H1 (cell line): ENCODE results near the gene TBP. TPM values are rescaled to one million over a fixed set of nuclear protein-coding genes. Genes with fewer than 3 reads are reported as not detected.

Source experiments
- CTCF ChIA-PET: fragments of 300-600 bp; sonication (Branson Sonifier 250); formaldehyde crosslinking; loops from one replicate; lab custom pipeline; 2021; ENCODE audit not compliant: partially characterized antibody; lab: Charles Lee
- POLR2A ChIA-PET: fragments of 300-600 bp; sonication (Branson Sonifier 250); formaldehyde crosslinking; loops from one replicate; lab custom pipeline; 2021; ENCODE audit warnings: inconsistent platforms; ENCODE audit not compliant: partially characterized antibody; lab: Charles Lee
- DNase-seq, 2 experiments: peaks; one replicate each; pipeline versions ENCODE4 v3.0.0 to v3.0.0-alpha.2; 2010 to 2022; ENCODE audit warnings: low spot score in 2 of 2, low read depth in 1 of 2, mixed read lengths in 1 of 2
- FAIRE-seq: peaks from 2 replicates; lab custom pipeline; 2011; peaks lifted over from hg19 to GRCh38; lab: Jason Lieb, UNC
- H2AFZ ChIP-seq: 2 replicates; pipeline ENCODE4 v1.8.1; 2012; ENCODE audit warnings: low read length, inconsistent platforms
- H2AK5ac ChIP-seq: 2 replicates; pipeline ENCODE4 v1.6.1; 2013; ENCODE audit warnings: low read depth, low read length
- H2BK120ac ChIP-seq: replicated peaks from 2 replicates; pipeline ENCODE3; 2013; ENCODE audit warnings: low read depth, low read length, inconsistent platforms
- H2BK12ac ChIP-seq: 2 replicates; pipeline ENCODE4 v1.6.1; 2013; ENCODE audit warnings: low read depth, low read length
- H2BK15ac ChIP-seq: 2 replicates; pipeline ENCODE4 v1.6.1; 2013; ENCODE audit warnings: low read length
- H2BK20ac ChIP-seq: 2 replicates; pipeline ENCODE4 v1.6.1; 2013; ENCODE audit warnings: low read length
- H2BK5ac ChIP-seq: 2 replicates; pipeline ENCODE4 v1.6.1; 2013; ENCODE audit warnings: low read depth, low read length
- H3K14ac ChIP-seq: 2 replicates; pipeline ENCODE4 v1.6.1; 2013; ENCODE audit warnings: inconsistent platforms; ENCODE audit not compliant: insufficient read length
- H3K18ac ChIP-seq: 2 replicates; pipeline ENCODE4 v1.6.1; 2013; ENCODE audit warnings: low read length; ENCODE audit errors: extremely low read depth
- H3K23ac ChIP-seq: 2 replicates; pipeline ENCODE4 v1.6.1; 2013; ENCODE audit warnings: inconsistent platforms; ENCODE audit not compliant: insufficient read length
- H3K23me2 ChIP-seq: 2 replicates; pipeline ENCODE4 v1.6.1; 2013; ENCODE audit warnings: low read depth, low read length
- H3K27ac ChIP-seq: 2 replicates; pipeline ENCODE4 v1.6.1; 2011; ENCODE audit warnings: low read depth, low read length, inconsistent platforms
- H3K27me3 ChIP-seq, 4 experiments: replicated peaks in 1 of 4; 1 replicate in 1 of 4; 2 replicates in 3 of 4; pipeline versions ENCODE4 v1.6.1 to v1.8.1; 2011 to 2013; ENCODE audit warnings: low read length in 3 of 4, mild to moderate bottlenecking in 3 of 4, inconsistent platforms in 2 of 4, mixed read lengths in 2 of 4, moderate library complexity in 1 of 4; ENCODE audit not compliant: control insufficient read depth in 3 of 4, insufficient read depth in 3 of 4; ENCODE audit errors: extremely low read depth in 1 of 4
- H3K36me3 ChIP-seq, 4 experiments: 2 replicates each; pipeline versions ENCODE4 v1.6.1 to v1.8.1; 2011 to 2013; ENCODE audit warnings: mild to moderate bottlenecking in 4 of 4, low read length in 3 of 4, moderate library complexity in 2 of 4, control low read depth in 1 of 4, inconsistent platforms in 1 of 4; ENCODE audit not compliant: insufficient read depth in 4 of 4, control insufficient read depth in 2 of 4
- H3K4ac ChIP-seq: replicated peaks from 2 replicates; pipeline ENCODE3; 2013; ENCODE audit warnings: low read length, low read depth, mixed read lengths, inconsistent platforms; ENCODE audit not compliant: insufficient read length
- H3K4me1 ChIP-seq, 4 experiments: replicated peaks in 1 of 4; 1 replicate in 1 of 4; 2 replicates in 3 of 4; pipeline versions ENCODE4 v1.6.1 to v1.8.1; 2011 to 2013; ENCODE audit warnings: low read length in 3 of 4, inconsistent platforms in 2 of 4, mixed read lengths in 1 of 4; ENCODE audit not compliant: insufficient read depth in 4 of 4, control insufficient read depth in 3 of 4
- H3K4me2 ChIP-seq, 2 experiments: 2 replicates each; pipeline versions ENCODE4 v1.6.1 to v1.8.1; 2011 to 2013; ENCODE audit warnings: low read depth in 2 of 2, low read length in 2 of 2, control low read depth in 1 of 2, inconsistent platforms in 1 of 2, mild to moderate bottlenecking in 1 of 2; ENCODE audit not compliant: insufficient read depth in 1 of 2
- H3K4me3 ChIP-seq, 4 experiments: fragments of 200-600, 300-600 bp in 1 of 4; sonication (generic), shearing (Covaris generic), sonication (Bioruptor Twin) in 1 of 4; 2 replicates each; pipeline versions ENCODE4 v1.5.1 to v1.8.1; 2011 to 2016; ENCODE audit warnings: low read length in 4 of 4, low read depth in 3 of 4, control low read depth in 2 of 4, inconsistent platforms in 2 of 4, mild to moderate bottlenecking in 2 of 4, mixed read lengths in 1 of 4, moderate library complexity in 1 of 4; ENCODE audit not compliant: insufficient read depth in 2 of 4; ENCODE audit errors: extremely low read depth in 1 of 4
- H3K56ac ChIP-seq: replicated peaks from 2 replicates; pipeline ENCODE3; 2013; ENCODE audit warnings: low read depth, mild to moderate bottlenecking, mixed read lengths, low read length, inconsistent platforms; ENCODE audit not compliant: insufficient read length
- H3K79me1 ChIP-seq: 2 replicates; pipeline ENCODE4 v1.6.1; 2013; ENCODE audit warnings: low read depth, low read length, control low read depth
- H3K79me2 ChIP-seq, 2 experiments: 2 replicates each; pipeline versions ENCODE4 v1.6.1 to v1.8.1; 2012 to 2013; ENCODE audit warnings: low read length in 2 of 2, mild to moderate bottlenecking in 2 of 2, inconsistent platforms in 1 of 2; ENCODE audit not compliant: insufficient read depth in 2 of 2, control insufficient read depth in 1 of 2
- H3K9ac ChIP-seq, 4 experiments: replicated peaks in 1 of 4; 1 replicate in 1 of 4; 2 replicates in 3 of 4; pipeline versions ENCODE4 v1.6.1 to v1.8.1; 2011 to 2013; ENCODE audit warnings: low read depth in 3 of 4, low read length in 3 of 4, control low read depth in 2 of 4, mild to moderate bottlenecking in 2 of 4, moderate library complexity in 2 of 4, inconsistent platforms in 1 of 4; ENCODE audit errors: extremely low read depth in 1 of 4
- H3K9me3 ChIP-seq, 2 experiments: 2 replicates each; pipeline versions ENCODE4 v1.6.1 to v1.8.1; 2012 to 2013; ENCODE audit warnings: mild to moderate bottlenecking in 2 of 2, moderate library complexity in 2 of 2, control low read depth in 1 of 2, inconsistent platforms in 1 of 2, low read depth in 1 of 2, low read length in 1 of 2, mixed read lengths in 1 of 2; ENCODE audit not compliant: insufficient read depth in 2 of 2
- H4K20me1 ChIP-seq, 2 experiments: replicated peaks in 1 of 2; 2 replicates each; pipeline versions ENCODE3 to v1.8.1; 2011 to 2013; ENCODE audit warnings: inconsistent platforms in 2 of 2, low read length in 2 of 2, mild to moderate bottlenecking in 1 of 2; ENCODE audit not compliant: insufficient read depth in 2 of 2, control insufficient read depth in 1 of 2
- H4K5ac ChIP-seq: 2 replicates; pipeline ENCODE4 v1.6.1; 2013; ENCODE audit warnings: low read length, low read depth, mixed read lengths, inconsistent platforms; ENCODE audit not compliant: insufficient read length
- H4K8ac ChIP-seq: 2 replicates; pipeline ENCODE4 v1.8.0; 2013; ENCODE audit warnings: mild to moderate bottlenecking, moderate library complexity, low read length, inconsistent platforms; ENCODE audit not compliant: insufficient read depth; ENCODE audit errors: extremely low read depth
- H4K91ac ChIP-seq: replicated peaks from 2 replicates; pipeline ENCODE3; 2013; ENCODE audit warnings: low read length, mixed read lengths, inconsistent platforms; ENCODE audit not compliant: insufficient read length
- ATF2 ChIP-seq: IDR thresholded peaks from 2 replicates; pipeline ENCODE4 v1.6.1; 2012; ENCODE audit warnings: low read length, inconsistent platforms
- EGR1 ChIP-seq: IDR thresholded peaks from 2 replicates; pipeline ENCODE4 v1.6.1; 2011; ENCODE audit warnings: low read depth, low read length, borderline replicate concordance
- FOSL1 ChIP-seq: IDR thresholded peaks from 2 replicates; pipeline ENCODE4 v1.6.1; 2011; ENCODE audit warnings: mild to moderate bottlenecking, low read depth, low read length, moderate library complexity; ENCODE audit not compliant: insufficient read depth
- JUND ChIP-seq: IDR thresholded peaks from 2 replicates; pipeline ENCODE4 v1.6.1; 2011; ENCODE audit warnings: mild to moderate bottlenecking, improper control_type of control experiment, low read length
- RNF2 ChIP-seq: fragments of 200-900, 300-1000 bp; sonication (generic); IDR thresholded peaks from 2 replicates; pipeline ENCODE4 v1.7.1; 2016; ENCODE audit warnings: borderline replicate concordance, low read depth, mild to moderate bottlenecking, antibody characterized with exemption, low read length; ENCODE audit not compliant: poor library complexity, severe bottlenecking; ENCODE audit errors: missing control alignments
- SP2 ChIP-seq: IDR thresholded peaks from 2 replicates; pipeline ENCODE4 v1.6.1; 2012; ENCODE audit warnings: mild to moderate bottlenecking, low read length, inconsistent platforms
- TAF1 ChIP-seq: IDR thresholded peaks from 2 replicates; pipeline ENCODE4 v1.6.1; 2011; ENCODE audit warnings: mild to moderate bottlenecking, low read depth, low read length
- TAF7 ChIP-seq: optimal IDR thresholded peaks from 2 replicates; pipeline ENCODE3; 2011; ENCODE audit warnings: low read depth, mild to moderate bottlenecking, inconsistent platforms, low read length, moderate library complexity, borderline replicate concordance
- WGBS, 2 experiments: shearing (Covaris generic) in 1 of 2; methylation state at CpG; one replicate each; pipeline versions ENCODE4 v1.1.6 to v1.1.7; 2013 to 2015; ENCODE audit warnings: low lambda C conversion rate in 2 of 2, mixed read lengths in 2 of 2, inconsistent platforms in 1 of 2, low coverage in 1 of 2, missing lambda C conversion rate in 1 of 2; ENCODE audit not compliant: insufficient replicate concordance in 2 of 2, insufficient coverage in 1 of 2, insufficient read length in 1 of 2; ENCODE audit errors: extremely low coverage in 1 of 2, missing lambda C conversion rate in 1 of 2; 5-methylcytosine and 5-hydroxymethylcytosine counted together
- polyA plus RNA-seq, 7 experiments: library from polyadenylated mRNA; depleted of rRNA in 3 of 7; stranded (reverse) in 5 of 7; unstranded in 2 of 7; fragments of >200 nt in 5 of 7; fragments of 200-250 nt in 2 of 7; gene quantifications; 1 replicate in 5 of 7; 2 replicates in 1 of 7; 4 replicates in 1 of 7; pipeline versions ENCODE4 v1.2.1 to v1.2.3, GENCODE V29; 2011 to 2013; ENCODE audit warnings: missing spikeins in 2 of 7, mixed read lengths in 2 of 7
- total RNA-seq: library from RNA; stranded (reverse); fragmentation: NEBNext Ultra II Directional; extraction: Animal tissue kit (Norgen Biotek cat#: 25700); gene quantifications from 2 replicates; pipeline ENCODE4 v1.2.1, GENCODE V29; 2021
- TF ChIP-seq, protein P1 (sequence below): IDR thresholded peaks from 2 replicates; pipeline ENCODE4 v1.6.1; 2011; ENCODE audit warnings: low read length, improper control_type of control experiment

TBP gene
- total and polyA plus RNA-seq, 2 of the 8 experiments (the other 6 are each of a cell fraction or from before 2014, with no cell fraction given) = 17.2 to 20.9 TPM

DNA sequence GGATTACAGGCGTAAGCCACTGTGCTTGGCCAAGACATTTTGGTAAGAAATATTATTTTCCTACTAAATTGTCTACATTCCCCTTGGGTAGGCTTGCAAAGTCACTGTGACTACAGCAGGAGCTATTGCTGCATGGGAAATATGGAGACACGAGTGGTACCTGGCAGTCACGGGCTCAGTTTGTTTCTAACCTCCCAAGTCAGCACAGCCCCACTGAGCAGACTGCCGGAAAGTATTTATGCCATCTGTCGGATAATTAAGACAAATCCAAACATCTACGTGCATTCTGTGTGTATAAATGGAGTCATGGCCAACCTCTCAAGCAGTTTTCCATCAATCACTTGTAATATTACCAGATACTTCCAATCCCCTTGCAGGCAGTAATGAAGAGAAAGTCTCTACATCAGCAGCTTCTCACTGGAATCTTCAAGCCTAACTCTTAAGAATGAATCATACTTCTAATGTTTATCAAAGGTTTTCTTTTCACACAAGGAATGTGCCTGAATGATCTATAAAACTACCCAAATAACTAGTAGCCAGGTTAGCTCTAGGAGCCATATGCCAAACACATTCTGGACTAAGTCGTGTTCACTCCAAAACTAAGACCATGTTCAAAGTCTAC, 21.2 kb upstream of the TBP start:
- Histone ChIP-seq H3K79me2 (no peaks in the 10 kb centered on the region), H2BK12ac (no peak overlapping the region), H4K8ac (no peak overlapping the region), H3K4me1 (no peaks in the 10 kb centered on the region), H2AK5ac (no peak overlapping the region), H3K23ac (no peak overlapping the region), H2AFZ (no peak overlapping the region), H3K79me1 (no peaks in the 10 kb centered on the region), H2BK20ac (no peak overlapping the region), H3K4ac (no peak overlapping the region), H3K9ac (no peak overlapping the region), H3K4me3 (no peak overlapping the region), H4K20me1 (peaks cover 4 to 10% of the 10 kb centered on the region in 2 experiments), H2BK15ac (no peak overlapping the region), H4K5ac (no peak overlapping the region), H3K14ac (no peak overlapping the region), H3K23me2 (no peaks in the 10 kb centered on the region), H2BK120ac (no peak overlapping the region), H3K36me3 (peaks cover 20 to 50% (median 43%) of the 10 kb centered on the region in 4 experiments), H3K56ac (no peak overlapping the region), H3K27me3 (no peaks in the 10 kb centered on the region), H3K9me3 (no peaks in the 10 kb centered on the region), H4K91ac (no peak overlapping the region), H3K18ac (no peak overlapping the region), H3K27ac (no peak overlapping the region), H2BK5ac (no peak overlapping the region), H3K4me2 (no peak overlapping the region)
- ChIA-PET POLR2A (interaction anchor here (0.6 to 1.5 kb wide), 3 partner anchors 8 to 59 kb away, joined by 4 to 6 read pairs (median 4); no protein-coding TSS in a partner anchor), CTCF (interaction anchor here (0.6 to 0.9 kb wide), 2 partner anchors 13 to 15 kb away, joined by 4 read pairs; no protein-coding TSS in a partner anchor)
- DNase-seq = no peak
- FAIRE-seq = no peak
- WGBS, 2 experiments = 91% methylated on average over 7 of the region's 7 CpGs; no CpG with 5 or more reads in 1 of the 2 experiments
- TF ChIP-seq ATF2 = no peak
- TF ChIP-seq TAF7 = no peak
- no peak for TF ChIP-seq SP2
- TF ChIP-seq RNF2 = no peak
- TF ChIP-seq EGR1 = no peak
- TF ChIP-seq JUND = no peak
- no peak for TF ChIP-seq TAF1
- TF ChIP-seq, protein P1, sequence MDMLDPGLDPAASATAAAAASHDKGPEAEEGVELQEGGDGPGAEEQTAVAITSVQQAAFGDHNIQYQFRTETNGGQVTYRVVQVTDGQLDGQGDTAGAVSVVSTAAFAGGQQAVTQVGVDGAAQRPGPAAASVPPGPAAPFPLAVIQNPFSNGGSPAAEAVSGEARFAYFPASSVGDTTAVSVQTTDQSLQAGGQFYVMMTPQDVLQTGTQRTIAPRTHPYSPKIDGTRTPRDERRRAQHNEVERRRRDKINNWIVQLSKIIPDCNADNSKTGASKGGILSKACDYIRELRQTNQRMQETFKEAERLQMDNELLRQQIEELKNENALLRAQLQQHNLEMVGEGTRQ = no peak
- no peak for TF ChIP-seq FOSL1
